GDM1 (cell line): Measurements from ENCODE around the gene SHISAL1.

ENCODE experiments used
- DNase-seq: peaks from one replicate; lab custom pipeline; 2025; lab: John Stamatoyannopoulos, UW

SHISAL1 gene

GRCh38 chr22:44277386-44278135 is 35.2 kb downstream of the SHISAL1 start:
- DNase-seq: no peak

GRCh38 chr22:44276706-44277356 is 35.9 kb downstream of the SHISAL1 start:
- DNase-seq: no peak

GRCh38 chr22:44276041-44276440 is 36.7 kb downstream of the SHISAL1 start:
- DNase-seq: no peak

GRCh38 chr22:44275631-44275995 is 37.1 kb downstream of the SHISAL1 start:
- no peak for DNase-seq

GRCh38 chr22:44274918-44275630 is 37.7 kb downstream of the SHISAL1 start:
- no peak for DNase-seq

- DNase-seq: no peak
Measured at GRCh38 chr22:44273175-44273574, 39.6 kb downstream of the SHISAL1 start.

GRCh38 chr22:44272401-44272771 is 40.4 kb downstream of the SHISAL1 start:
- no peak for DNase-seq

GRCh38 chr22:44271732-44272400 is 40.9 kb downstream of the SHISAL1 start:
- no peak for DNase-seq

GRCh38 chr22:44271010-44271500 is 41.7 kb downstream of the SHISAL1 start:
- no peak for DNase-seq

GRCh38 chr22:44270556-44270880 is 42.2 kb downstream of the SHISAL1 start:
- no peak for DNase-seq

GRCh38 chr22:44269757-44270555 is 42.8 kb downstream of the SHISAL1 start:
- no peak for DNase-seq

- no peak for DNase-seq
Measured at GRCh38 chr22:44269117-44269498, 43.6 kb downstream of the SHISAL1 start.

- DNase-seq: no peak
Measured at GRCh38 chr22:44268431-44269116, 44.2 kb downstream of the SHISAL1 start.

GRCh38 chr22:44267856-44268255 is 44.9 kb downstream of the SHISAL1 start:
- no peak for DNase-seq

GRCh38 chr22:44266796-44267760 is 45.7 kb downstream of the SHISAL1 start:
- DNase-seq: no peak

GRCh38 chr22:44263547-44263946 is 49.2 kb downstream of the SHISAL1 start:
- no peak for DNase-seq

GRCh38 chr22:44261861-44262595 is 50.7 kb downstream of the SHISAL1 start:
- no peak for DNase-seq

- no peak for DNase-seq
Measured at GRCh38 chr22:44261164-44261860, 51.4 kb downstream of the SHISAL1 start.
